Stimulated activated CD8-positive, alpha-beta memory T cell treated with anti-CD3 and anti-CD28 coated beads, Interleukin-15, amount 100 ng/mL, for 1 hour (primary cell): ENCODE measurements around the gene ILKAP.
"Not testable (repeated sequence)": the region's sequence is repeated elsewhere in the genome, so short reads cannot be mapped to it uniquely, and the experiment has no call there.

ENCODE experiments used
- DNase-seq: peaks from one replicate; pipeline ENCODE4 v3.0.0-alpha.2; 2020; ENCODE audit warnings: low read depth

ILKAP gene

GRCh38 chr2:238187618-238188548 is 15.6 kb downstream of the ILKAP start:
- no peak for DNase-seq

GRCh38 chr2:238183821-238184220 is 19.7 kb downstream of the ILKAP start:
- DNase-seq = no peak

GRCh38 chr2:238182362-238182761 is 21.1 kb downstream of the ILKAP start:
- no peak for DNase-seq

- DNase-seq = no peak
These were observed 22.9 kb downstream of the ILKAP start for GRCh38 chr2:238180554-238180953.

- DNase-seq = no peak
These were observed 26.9 kb downstream of the ILKAP start for GRCh38 chr2:238176613-238177012.

- DNase-seq = no peak
These were observed 28.8 kb downstream of the ILKAP start for GRCh38 chr2:238174701-238175100.

- no peak for DNase-seq
These were observed 29.2 kb downstream of the ILKAP start for GRCh38 chr2:238174291-238174690.

GRCh38 chr2:238173692-238174091 is 29.8 kb downstream of the ILKAP start:
- DNase-seq = no peak

- DNase-seq = no peak
These were observed 31.1 kb downstream of the ILKAP start for GRCh38 chr2:238172439-238172838.

GRCh38 chr2:238171575-238172187 is 31.8 kb downstream of the ILKAP start:
- DNase-seq = no peak

GRCh38 chr2:238171072-238171431 is 32.4 kb downstream of the ILKAP start:
- not testable (repeated sequence) for DNase-seq

GRCh38 chr2:238170386-238171071 is 33.0 kb downstream of the ILKAP start:
- no peak for DNase-seq

- DNase-seq = no peak
These were observed 33.7 kb downstream of the ILKAP start for GRCh38 chr2:238169708-238170251.

- DNase-seq = no peak
These were observed 34.3 kb downstream of the ILKAP start for GRCh38 chr2:238169048-238169707.

GRCh38 chr2:238168196-238169047 is 35.1 kb downstream of the ILKAP start:
- no peak for DNase-seq

GRCh38 chr2:238167761-238168160 is 35.7 kb downstream of the ILKAP start:
- DNase-seq = no peak

GRCh38 chr2:238167344-238167715 is 36.2 kb downstream of the ILKAP start:
- no peak for DNase-seq

GRCh38 chr2:238166391-238167343 is 36.8 kb downstream of the ILKAP start:
- DNase-seq = no peak

GRCh38 chr2:238165288-238165921 is 38.1 kb downstream of the ILKAP start:
- no peak for DNase-seq

GRCh38 chr2:238164906-238165287 is 38.6 kb downstream of the ILKAP start:
- DNase-seq = no peak
